GM19463 (cell line): ENCODE measurements around the gene MYO19.

Experiments
- ATAC-seq: cut with Tn5 transposase; IDR thresholded peaks from one replicate; pipeline ENCODE4 v1.9.1; 2021; ENCODE audit warnings: mild to moderate bottlenecking, moderate library complexity; ENCODE audit not compliant: unreplicated experiment

MYO19 gene, protein sequence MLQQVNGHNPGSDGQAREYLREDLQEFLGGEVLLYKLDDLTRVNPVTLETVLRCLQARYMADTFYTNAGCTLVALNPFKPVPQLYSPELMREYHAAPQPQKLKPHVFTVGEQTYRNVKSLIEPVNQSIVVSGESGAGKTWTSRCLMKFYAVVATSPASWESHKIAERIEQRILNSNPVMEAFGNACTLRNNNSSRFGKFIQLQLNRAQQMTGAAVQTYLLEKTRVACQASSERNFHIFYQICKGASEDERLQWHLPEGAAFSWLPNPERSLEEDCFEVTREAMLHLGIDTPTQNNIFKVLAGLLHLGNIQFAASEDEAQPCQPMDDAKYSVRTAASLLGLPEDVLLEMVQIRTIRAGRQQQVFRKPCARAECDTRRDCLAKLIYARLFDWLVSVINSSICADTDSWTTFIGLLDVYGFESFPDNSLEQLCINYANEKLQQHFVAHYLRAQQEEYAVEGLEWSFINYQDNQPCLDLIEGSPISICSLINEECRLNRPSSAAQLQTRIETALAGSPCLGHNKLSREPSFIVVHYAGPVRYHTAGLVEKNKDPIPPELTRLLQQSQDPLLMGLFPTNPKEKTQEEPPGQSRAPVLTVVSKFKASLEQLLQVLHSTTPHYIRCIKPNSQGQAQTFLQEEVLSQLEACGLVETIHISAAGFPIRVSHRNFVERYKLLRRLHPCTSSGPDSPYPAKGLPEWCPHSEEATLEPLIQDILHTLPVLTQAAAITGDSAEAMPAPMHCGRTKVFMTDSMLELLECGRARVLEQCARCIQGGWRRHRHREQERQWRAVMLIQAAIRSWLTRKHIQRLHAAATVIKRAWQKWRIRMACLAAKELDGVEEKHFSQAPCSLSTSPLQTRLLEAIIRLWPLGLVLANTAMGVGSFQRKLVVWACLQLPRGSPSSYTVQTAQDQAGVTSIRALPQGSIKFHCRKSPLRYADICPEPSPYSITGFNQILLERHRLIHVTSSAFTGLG

DNA sequence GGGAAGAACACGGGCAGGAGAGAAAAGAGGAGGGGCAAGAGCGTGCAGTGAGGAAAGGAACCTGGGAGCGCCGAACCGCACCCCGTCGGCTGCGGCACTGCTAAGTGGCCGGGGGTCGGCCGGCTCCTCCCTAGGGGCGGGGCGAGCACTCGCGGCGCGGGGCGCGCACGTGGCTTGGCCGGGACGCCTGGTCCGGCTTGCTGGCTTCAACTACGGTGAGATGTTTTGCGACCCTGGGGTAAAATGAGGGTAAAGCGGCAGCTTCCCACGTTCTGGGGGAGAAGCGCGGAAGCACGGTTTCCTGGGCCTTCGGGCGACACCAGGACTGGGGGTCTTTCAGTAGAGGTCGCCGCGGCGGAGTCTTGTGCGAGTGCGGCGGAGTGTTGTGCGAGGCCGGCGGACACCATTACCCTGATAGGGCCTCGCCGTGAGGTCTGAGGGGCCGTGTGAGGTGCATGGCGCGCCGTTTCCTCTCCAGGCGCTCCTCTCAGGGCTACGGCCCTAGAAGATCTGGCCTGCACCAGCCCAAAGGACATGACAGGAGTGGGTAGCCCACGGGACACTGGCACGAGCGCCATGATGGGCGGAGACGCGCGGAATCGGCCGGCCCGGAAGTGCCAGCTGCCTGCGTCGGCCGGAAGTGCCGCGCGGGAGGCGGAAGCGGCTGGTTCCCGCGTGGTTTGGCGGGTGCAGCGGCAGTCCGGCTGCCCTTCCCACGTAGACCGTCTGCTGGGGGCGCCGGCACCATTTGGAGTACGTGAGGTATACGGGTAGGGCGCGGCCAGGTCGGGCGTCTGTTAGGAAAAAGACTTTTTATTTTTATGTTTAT lies at the start of gene MYO19, which contains the start of gene PIGW:
MYO19 (minus strand) TSS at position 29 of the 829 bp plus-strand sequence. CDS start 2,330 bp downstream, outside the sequence.
PIGW (plus strand) TSS at position 148 of the 829 bp plus-strand sequence. CDS start 2,115 bp downstream, outside the sequence.
- peak; percentile 75 for ATAC-seq

DNA sequence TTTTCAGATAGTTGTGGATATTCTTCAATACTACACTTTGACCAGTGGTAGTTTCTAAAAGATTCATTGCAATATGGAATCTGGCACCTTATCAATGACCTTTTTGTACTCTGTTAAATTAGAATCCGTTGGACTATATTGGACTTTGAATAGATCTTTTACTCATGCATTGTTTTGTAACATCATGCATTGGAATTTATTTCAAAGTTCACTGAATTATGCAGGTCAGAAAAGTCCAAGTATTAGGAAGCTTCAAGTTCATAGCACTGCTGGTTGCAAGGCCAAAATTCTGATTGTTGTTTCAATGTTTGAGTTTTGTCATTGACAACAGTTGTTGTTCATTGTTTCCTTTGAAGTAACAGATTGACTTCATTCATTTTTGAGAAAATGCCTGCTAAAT lies 49.1 kb upstream of the MYO19 start:
- no peak for ATAC-seq

DNA sequence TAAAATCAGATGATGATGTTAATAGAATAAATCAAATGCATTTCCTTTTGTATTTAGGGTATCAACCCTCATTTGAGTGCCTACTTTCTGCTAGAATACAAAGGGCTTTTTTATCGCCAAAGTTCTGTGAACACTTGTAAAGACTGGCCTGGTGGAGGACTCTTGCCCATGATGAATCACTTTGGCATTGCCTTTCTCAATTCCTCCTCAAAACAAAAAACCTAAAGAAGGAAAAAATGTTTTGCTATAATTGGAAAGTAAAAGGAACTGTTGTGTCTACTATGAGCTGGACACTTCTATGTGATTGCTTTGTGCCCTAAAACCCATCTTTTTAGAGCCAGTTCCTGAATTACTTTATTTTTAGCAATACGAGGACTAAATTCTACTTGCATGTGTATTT lies 44.0 kb upstream of the MYO19 start:
- ATAC-seq, result no peak

DNA sequence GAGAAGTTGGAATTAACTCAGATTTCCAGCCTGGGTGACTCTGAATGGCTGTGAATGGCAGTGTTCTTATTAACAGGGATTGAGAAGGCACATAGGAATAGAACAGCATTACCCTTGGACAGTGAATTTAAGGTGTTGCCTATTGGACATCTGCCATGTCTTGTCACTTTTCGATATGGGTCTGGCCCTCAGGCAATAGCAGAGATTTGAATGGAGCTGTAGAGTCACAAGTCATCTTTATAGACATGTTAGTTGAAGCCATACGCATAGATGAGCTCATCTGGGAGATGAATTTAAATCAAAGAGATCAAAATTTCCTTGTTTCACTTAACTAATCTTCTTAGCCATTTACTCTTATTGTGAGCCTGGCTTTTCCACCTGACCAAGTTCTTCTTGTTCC lies 42.1 kb upstream of the MYO19 start:
- ATAC-seq, result no peak

DNA sequence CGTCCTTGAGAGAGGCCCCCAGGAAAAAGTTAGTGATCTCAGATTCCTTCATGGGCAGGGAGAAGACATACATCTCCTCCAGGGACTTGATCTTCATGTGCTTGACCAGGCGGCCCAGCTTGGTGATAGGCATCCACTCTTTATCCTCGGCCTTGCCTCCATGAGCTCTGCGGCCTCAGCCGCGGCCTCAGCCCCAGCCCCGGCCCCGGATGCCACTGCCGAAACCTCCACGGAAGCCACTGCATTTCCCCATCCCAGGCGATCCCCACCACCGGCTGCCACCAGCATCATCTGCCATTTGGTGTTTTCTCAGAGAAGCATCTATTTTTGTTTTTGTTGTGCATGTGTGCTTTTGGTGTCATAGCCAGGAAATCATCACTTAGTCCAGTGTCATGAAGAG lies 40.4 kb upstream of the MYO19 start:
- ATAC-seq, result no peak

DNA sequence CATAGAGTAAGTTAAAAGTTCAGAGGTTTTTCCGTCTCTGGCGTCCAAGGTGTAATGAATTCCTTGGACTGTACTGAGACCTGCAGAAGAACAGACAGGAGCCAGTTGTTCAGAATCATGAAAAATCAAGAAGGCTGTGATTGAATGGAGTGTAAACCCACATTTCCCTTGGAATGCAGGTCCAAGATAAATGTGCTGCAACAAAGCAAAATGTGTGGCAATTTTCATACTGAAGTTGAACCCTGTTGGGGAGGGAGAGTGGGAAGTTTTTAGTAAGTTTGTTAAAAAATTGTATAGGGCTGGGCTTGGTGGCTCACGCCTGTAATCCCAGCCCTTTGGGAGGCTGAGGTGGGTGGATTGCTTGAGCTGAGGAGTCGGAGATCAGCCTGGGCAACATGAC lies 31.4 kb upstream of the MYO19 start:
- ATAC-seq, result no peak

DNA sequence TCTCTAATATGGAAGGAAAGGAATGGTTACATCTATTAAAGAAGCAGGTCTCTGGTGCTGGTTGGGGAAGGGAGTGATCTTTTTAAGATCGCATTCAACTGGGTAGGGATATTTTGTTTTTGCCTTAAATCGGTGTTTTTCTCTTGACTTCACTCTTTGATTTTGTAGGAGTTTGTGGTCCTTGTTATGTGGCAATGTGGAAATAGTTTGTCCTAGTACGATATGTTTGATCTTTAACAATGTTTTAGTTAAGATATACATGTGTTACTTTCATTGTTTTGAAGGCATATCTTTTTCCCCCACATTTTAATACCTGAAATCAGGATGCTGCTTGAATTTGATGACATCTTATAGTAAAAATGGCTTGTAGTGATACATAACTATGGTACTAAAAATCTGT lies 18.8 kb upstream of the MYO19 start:
- no peak for ATAC-seq

DNA sequence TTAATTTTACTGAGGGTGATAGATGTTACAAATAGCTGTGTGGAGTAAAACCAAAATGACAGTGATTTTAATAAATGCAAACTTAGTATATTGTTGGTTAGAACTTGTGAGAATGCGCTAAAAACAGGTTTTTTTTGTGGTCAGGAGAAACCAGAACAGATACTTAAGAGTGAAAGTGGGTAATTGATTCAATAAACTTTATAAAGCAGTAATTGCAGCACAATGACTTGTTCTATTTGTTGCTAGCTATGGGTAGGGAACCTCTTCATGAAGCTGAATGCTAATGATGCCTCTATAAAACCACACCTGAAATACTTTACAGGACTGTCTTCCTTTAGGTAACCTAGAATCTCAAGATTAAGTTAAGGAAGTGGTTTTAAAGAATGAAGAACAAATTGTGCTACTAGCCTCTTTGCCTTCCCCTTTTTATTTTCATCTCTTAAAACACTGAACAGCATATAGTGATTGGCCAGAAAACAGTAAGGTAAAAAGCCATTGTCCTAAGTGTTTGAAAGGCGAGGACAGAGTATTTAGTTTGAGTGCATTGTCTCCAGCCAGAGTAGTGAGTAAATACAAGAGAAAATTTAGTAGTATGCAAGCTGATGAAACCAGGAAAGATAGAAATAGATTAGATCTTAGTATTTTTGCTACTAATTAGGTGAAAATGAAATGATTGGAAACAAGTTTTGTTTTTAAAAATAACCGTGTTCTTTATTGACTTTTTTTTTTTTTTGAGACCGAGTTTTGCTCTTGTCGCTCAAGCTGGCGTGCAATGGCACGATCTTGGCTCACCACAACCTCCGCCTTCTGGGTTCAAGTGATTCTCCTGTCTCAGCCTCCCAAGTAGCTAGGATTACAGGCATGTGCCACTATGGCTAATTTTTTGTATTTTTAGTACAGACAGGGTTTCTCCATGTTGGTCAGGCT lies 16.1 kb upstream of the MYO19 start:
- ATAC-seq, result no peak

DNA sequence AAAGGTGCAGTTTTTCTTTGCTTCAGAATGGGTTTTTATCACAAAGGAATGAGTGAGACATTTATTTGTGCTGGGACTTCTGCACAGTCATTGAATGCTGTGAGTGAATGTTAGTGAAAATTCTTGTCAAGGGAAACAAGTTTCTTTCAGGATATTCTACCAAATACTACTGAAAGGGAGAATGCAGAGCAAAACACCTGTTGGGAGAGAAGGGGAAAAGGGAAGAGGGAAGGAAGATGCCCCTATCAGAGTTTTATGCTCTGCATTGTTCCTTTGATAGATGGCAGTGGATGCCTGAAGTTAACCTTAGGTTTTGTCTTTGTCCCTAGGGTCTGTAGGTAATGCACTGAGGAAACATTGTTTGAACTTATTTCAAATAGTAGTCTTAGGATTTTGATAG lies 13.1 kb upstream of the MYO19 start:
- no peak for ATAC-seq

DNA sequence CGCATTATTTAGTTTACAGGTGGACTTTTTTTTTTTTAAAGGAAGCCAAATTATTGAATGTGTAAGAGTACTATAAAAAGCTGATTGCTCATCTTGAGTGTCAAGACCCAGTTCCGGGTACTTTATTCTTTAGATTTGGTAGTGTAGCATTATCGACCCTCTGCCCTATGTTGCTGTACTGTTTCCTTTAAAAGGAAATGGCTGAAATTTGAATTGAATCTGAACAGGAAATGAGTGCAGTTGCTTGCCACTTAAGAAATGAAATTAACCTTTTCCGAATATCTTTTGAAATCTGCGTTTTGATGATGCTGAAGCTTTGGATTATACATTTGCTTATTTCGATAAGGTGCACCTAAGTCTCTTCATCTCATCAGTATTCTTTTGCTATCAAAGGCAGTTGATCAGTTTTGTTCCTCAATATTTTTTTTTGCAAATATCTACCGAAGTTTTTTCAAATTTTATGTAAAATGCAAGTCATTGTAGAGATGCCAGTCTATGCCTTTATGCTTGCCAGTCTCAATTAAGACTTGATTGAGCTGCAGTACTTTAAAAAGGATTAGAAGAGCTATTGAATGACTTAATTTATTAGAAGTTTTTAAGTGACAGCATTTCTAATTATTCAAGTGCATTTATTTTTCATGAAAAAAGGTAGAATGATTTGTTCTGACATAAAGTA lies 11.9 kb upstream of the MYO19 start:
- ATAC-seq, result no peak

DNA sequence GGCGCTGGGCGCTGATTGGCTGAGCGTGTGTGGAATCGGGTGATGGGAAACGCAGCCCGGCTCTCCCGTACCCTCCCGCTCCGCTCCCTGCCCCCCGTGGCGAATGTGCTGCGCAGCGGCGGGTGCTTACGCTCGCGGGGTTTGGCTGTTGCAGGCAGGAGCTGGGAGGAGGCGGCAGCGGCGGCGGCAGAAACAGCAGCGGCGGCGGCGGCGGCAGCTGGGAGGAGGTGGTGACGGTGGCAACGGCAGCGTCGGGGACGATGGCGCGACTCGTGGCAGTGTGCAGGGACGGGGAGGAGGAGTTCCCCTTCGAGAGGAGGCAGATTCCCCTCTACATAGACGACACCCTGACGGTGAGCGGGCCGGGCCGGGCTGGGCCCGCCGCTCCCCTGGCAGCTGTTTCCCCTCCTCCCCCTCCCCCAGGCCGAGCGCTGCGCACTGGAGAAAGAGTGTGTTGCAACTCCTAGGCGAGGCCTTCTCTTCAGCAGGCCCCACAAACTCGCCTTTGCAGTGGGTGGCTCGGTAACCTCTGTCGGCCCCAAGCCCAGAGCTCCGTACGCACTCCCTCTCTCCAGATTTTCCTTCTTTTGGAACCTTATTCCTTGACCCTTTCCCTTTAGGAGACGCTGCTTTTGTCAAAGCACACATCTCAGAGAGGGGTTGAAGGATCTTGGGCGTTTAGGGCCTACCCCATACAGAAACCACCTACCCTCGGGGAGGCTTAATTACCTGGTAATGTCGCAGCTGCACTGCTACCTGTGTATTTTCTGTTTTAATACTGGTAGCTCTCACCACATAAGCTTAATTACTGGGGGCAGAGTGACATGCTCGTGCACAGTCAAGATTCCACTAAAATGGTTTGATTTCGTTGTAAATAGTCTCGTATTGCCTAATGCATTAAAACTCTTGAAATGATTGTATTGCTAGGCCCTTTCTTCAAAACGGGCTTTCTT lies 11.1 kb upstream of the MYO19 start:
- ATAC-seq, result peak; percentile 66

DNA sequence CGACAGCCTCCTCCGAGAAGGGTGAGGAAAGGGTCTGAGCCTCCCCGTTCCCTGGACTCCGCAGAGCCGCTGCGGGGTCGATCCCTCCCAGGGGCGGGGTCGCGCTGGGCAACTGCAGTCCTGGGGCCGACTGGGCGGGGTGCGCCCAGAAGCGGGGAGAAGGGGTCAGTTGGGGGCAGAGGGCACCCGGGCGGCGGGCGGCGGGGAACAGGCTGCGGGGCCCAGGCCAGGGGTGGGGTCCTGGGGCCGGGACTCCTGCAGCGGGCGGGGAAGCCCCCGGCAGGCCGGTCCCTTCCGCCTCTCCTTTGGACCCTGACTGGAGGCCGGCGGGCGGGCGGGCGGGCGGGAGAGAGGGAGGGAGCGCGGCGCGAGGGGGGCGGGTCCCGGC lies 10.4 kb upstream of the MYO19 start:
- ATAC-seq, result peak; percentile 43

DNA sequence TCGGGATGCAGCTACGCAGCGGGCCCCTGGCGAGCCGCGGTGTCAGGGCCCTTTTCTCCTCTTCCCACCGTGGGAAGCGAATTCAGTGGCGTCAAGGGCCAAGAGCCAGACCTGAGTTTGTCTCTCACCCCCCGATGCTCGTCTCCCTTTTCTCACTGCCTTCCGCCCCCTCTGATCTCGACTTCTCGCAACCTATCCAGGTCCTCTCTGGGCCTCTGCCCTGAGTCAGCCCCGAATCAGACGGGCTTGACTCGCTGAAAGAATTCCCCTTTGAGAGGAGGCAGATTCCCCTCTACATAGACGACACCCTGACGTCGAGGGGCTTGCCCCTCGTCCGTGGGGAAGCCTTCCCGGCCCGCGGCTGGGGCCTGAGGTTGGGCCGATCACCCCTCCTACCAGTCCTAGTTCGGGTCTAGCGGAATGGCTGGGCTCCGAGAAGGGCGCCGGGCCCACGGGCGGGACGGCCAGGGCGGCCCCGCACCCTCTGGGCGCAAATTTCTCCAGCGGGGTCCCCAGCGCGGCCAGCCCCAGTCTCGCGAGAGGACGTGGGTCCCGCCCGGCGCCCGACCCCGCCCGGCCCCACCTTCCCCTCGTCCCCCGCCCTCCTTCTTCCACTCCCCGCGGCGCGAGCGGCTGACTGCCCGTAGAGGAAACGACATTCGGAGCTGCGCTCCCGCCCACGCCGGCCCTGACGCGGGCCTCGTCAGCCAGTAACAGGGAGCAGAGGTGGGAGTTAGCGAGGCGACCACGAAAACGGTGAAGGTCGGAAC lies 9.8 kb upstream of the MYO19 start, which contains the start of gene GGNBP2:
GGNBP2 (plus strand) TSS at position 613 of the 770 bp plus-strand sequence. CDS start 806 bp downstream, outside the sequence.
- ATAC-seq, result peak; percentile 56

DNA sequence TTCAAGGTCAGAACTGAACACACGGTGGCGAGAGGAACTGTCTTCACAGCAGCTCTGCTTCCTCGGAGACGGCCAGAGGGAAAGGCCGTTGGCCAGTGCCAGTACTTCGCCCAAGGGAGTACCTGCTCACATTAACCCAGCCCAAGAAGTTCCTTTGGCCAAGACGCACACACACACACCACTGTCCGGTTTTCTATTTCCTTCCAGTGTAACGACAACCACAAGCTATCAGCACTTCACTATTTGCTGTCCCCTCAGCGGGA lies 9.3 kb upstream of the MYO19 start:
- no peak for ATAC-seq

DNA sequence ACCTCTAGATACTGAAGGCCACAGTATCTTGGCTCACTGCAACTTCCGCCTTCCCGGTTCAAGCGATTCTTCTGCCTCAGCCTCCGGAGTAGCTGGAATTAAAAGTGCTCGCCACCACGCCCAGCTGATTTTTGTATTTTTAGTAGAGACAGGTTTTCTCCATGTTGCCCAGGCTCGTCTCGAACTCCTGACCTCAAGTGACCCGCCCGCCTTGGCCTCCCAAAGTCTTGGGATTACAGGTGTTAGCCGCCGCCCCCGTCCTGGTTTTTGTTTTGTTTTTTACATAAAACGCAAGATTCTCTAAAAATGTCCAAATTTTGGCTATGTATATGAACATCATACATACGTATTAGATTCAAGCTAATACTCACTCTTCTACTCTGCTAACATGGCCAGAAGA lies 8.1 kb upstream of the MYO19 start:
- ATAC-seq, result no peak

DNA sequence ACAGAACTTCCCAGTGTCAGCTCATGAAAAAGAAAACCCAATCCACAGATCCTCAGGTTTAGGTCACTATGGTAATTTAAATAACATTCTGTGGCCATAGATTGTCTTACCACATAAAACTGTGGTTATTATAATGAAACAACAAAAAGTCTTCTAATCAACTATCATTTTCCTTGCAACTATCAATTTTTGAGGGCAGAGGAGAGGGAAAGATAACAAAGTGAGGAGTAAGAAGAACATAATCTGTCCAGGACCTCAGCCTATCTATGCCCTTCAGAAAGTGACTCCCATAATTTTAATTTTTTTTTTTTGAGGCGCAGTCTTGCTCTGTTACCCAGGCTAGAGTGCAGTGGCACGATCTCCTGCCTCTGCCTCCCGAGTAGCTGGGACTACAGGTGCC lies 6.0 kb upstream of the MYO19 start:
- ATAC-seq, result no peak

DNA sequence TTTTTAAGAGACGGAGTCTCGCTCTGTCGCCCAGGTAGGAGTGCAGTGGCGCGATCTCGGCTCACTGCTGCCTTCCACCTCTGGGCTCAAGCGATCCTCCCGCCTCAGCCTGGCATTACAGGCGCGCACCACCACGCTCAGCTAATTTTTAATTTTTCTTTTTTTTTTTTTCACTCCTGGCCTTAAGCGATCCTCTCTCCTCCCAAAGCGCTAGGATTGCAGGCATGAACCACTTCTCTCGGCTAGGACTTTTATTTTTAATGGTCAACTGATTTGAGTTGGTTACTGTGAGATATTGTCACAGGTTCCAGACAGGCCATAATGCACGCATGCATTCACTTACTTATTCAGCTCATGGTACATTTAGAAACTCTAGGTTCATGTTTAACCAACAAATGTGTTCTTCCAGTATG lies 1.0 kb upstream of the MYO19 start:
- peak; percentile 15 for ATAC-seq
